Thyroid gland (tissue), 4 donors: ENCODE measurements around the gene MED13.

Experiments used
- CTCF ChIP-seq, 6 experiments: fragments of 200-600 bp in 3 of 6; fragments of 450-650 bp in 3 of 6; sonication (generic) in 3 of 6; IDR thresholded peaks; one replicate each; pipeline ENCODE4 v1.5.1; 2016 to 2019; ENCODE audit warnings: antibody characterized with exemption in 6 of 6, mild to moderate bottlenecking in 2 of 6, inconsistent platforms in 1 of 6, moderate library complexity in 1 of 6
- POLR2A ChIP-seq, 2 donors: fragments of 450-650 bp; IDR thresholded peaks; one replicate each; pipeline ENCODE4 v1.6.1; 2017; ENCODE audit warnings: antibody characterized with exemption in 2 of 2, mild to moderate bottlenecking in 2 of 2, moderate library complexity in 1 of 2

GRCh38 chr17:62062302-62062701 is 2.8 kb downstream of the MED13 start:
- TF ChIP-seq CTCF (IDR thresholded peaks at IDR 0.05) (no peak), POLR2A (IDR thresholded peaks at IDR 0.05) (no peak)
